ENCODE measurements around the gene IQSEC1.

GRCh38 chr3:12932754-12933153 is 140.5 kb downstream of the IQSEC1 start:
- TF ChIP-seq TAF1 (IDR thresholded peaks at IDR 0.05; ENCODE audit: low read depth) (no peak), CREB1 (IDR thresholded peaks at IDR 0.05; ENCODE audit: low read depth) (no peak), TCF12 (IDR thresholded peaks at IDR 0.05; ENCODE audit: low read depth) (no peak), YY1 (IDR thresholded peaks at IDR 0.05; ENCODE audit: low read depth) (no peak)

Measured in Ishikawa (cell line).